Transverse colon (tissue), 3 donors: Measurements from ENCODE around the gene TICAM1.
"Not testable (repeated sequence)": the region's sequence is repeated elsewhere in the genome, so short reads cannot be mapped to it uniquely, and the experiment has no call there.

Experiments used
- EP300 ChIP-seq: sonication (generic); formaldehyde crosslinking; IDR thresholded peaks from one replicate; pipeline ENCODE4 v1.6.1; 2017; ENCODE audit warnings: antibody characterized with exemption, low read depth
- POLR2A ChIP-seq: fragments of 450-650 bp; IDR thresholded peaks from one replicate; pipeline ENCODE4 v1.6.1; 2016; ENCODE audit warnings: antibody characterized with exemption, mild to moderate bottlenecking, moderate library complexity
- TF ChIP-seq, protein P1 (sequence below), 5 experiments: fragments of 200-600 bp in 3 of 5; fragments of 450-650 bp in 2 of 5; sonication (generic) in 3 of 5; IDR thresholded peaks; 1 replicate in 2 of 5; 2 replicates in 3 of 5; pipeline ENCODE4 v1.5.1; 2016 to 2017; ENCODE audit warnings: antibody characterized with exemption in 5 of 5, inconsistent platforms in 3 of 5, mild to moderate bottlenecking in 2 of 5, moderate library complexity in 1 of 5

DNA sequence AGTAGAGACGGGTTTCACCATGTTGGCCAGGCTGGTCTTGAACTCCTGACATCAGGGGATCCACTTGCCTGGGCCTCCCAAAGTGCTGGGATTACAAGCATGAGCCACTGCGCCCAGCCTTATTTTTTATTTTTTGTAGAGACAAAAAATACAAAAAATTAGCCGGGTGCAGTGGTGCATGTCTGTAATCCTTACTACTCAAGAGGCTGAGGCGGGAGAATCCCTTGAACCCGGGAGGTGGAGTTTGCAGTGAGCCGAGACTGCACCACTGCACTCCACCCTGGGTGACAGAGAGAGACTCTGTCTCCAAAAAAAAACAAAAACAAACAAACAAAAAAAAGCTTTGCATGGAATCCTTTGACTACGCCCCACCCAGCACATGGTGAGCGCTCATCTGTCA, 22.0 kb upstream of the TICAM1 start:
- TF ChIP-seq, protein P1, sequence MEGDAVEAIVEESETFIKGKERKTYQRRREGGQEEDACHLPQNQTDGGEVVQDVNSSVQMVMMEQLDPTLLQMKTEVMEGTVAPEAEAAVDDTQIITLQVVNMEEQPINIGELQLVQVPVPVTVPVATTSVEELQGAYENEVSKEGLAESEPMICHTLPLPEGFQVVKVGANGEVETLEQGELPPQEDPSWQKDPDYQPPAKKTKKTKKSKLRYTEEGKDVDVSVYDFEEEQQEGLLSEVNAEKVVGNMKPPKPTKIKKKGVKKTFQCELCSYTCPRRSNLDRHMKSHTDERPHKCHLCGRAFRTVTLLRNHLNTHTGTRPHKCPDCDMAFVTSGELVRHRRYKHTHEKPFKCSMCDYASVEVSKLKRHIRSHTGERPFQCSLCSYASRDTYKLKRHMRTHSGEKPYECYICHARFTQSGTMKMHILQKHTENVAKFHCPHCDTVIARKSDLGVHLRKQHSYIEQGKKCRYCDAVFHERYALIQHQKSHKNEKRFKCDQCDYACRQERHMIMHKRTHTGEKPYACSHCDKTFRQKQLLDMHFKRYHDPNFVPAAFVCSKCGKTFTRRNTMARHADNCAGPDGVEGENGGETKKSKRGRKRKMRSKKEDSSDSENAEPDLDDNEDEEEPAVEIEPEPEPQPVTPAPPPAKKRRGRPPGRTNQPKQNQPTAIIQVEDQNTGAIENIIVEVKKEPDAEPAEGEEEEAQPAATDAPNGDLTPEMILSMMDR (IDR thresholded peaks at IDR 0.05): not testable (repeated sequence)
- not testable (repeated sequence) for TF ChIP-seq POLR2A, EP300
